Caco-2 (cell line): Measurements from ENCODE around the gene PEF1. TPM values are rescaled to one million over a fixed set of nuclear protein-coding genes. Genes with fewer than 3 reads are reported as not detected.

ENCODE experiments used
- BruUV-seq: library from RNA; stranded (reverse); fragments of 400-500 nt; replicated peaks from 2 replicates; lab custom pipeline; 2021; lab: Mats Ljungman, UMichigan
- CTCF ChIA-PET: fragments of 300-600 bp; sonication (Branson Sonifier 250); formaldehyde crosslinking; loops from one replicate; lab custom pipeline; 2022; ENCODE audit warnings: antibody characterized with exemption; lab: Charles Lee
- POLR2A ChIA-PET: fragments of 300-600 bp; sonication (Branson Sonifier 250); formaldehyde crosslinking; loops from one replicate; lab custom pipeline; 2022; ENCODE audit warnings: antibody characterized with exemption; lab: Charles Lee
- DNase-seq, 2 experiments: peaks; one replicate each; pipeline versions ENCODE4 v3.0.0 to v3.0.0-alpha.2; 2020 to 2022
- H3K27me3 ChIP-seq: replicated peaks from 2 replicates; pipeline ENCODE4 v1.6.0; 2011; ENCODE audit warnings: low read length; ENCODE audit not compliant: control insufficient read depth, insufficient read depth
- H3K36me3 ChIP-seq: 2 replicates; pipeline ENCODE4 v1.5.1; 2011; ENCODE audit warnings: low read length; ENCODE audit not compliant: control insufficient read depth, insufficient read depth
- H3K4me1 ChIP-seq: fragments of 250-450 bp; sonication (Bioruptor Pico); 2 replicates; pipeline ENCODE4 v1.5.1; 2020; ENCODE audit warnings: mild to moderate bottlenecking
- H3K4me3 ChIP-seq: 2 replicates; pipeline ENCODE4 v1.5.1; 2011; ENCODE audit warnings: low read depth, mild to moderate bottlenecking, control low read depth, low read length
- H3K9me3 ChIP-seq: fragments of 250-450 bp; sonication (Bioruptor Pico); 2 replicates; pipeline ENCODE4 v1.5.1; 2020; ENCODE audit warnings: mild to moderate bottlenecking, moderate library complexity
- H3K27ac Mint-ChIP-seq: one replicate; pipeline ENCODE4 v1.8.0; 2022; ENCODE audit warnings: mixed read lengths; ENCODE audit not compliant: unreplicated experiment
- H3K27me3 Mint-ChIP-seq: one replicate; pipeline ENCODE4 v1.8.0; 2022; ENCODE audit warnings: mixed read lengths; ENCODE audit not compliant: insufficient read depth, unreplicated experiment
- H3K36me3 Mint-ChIP-seq: one replicate; pipeline ENCODE4 v1.8.0; 2022; ENCODE audit warnings: mild to moderate bottlenecking, mixed read lengths; ENCODE audit not compliant: insufficient read depth, unreplicated experiment
- H3K4me1 Mint-ChIP-seq: one replicate; pipeline ENCODE4 v1.8.0; 2022; ENCODE audit warnings: low read depth, mixed read lengths; ENCODE audit not compliant: unreplicated experiment
- H3K4me3 Mint-ChIP-seq: one replicate; pipeline ENCODE4 v1.8.0; 2022; ENCODE audit warnings: mild to moderate bottlenecking, moderate library complexity, mixed read lengths; ENCODE audit not compliant: unreplicated experiment
- H3K9me3 Mint-ChIP-seq: one replicate; pipeline ENCODE4 v1.8.0; 2022; ENCODE audit warnings: mixed read lengths; ENCODE audit not compliant: unreplicated experiment
- intact Hi-C: fragments of 100-400 bp; cut with micrococcal nuclease; formaldehyde crosslinking; loops from one replicate; pipeline ENCODE4 v1.10.0; 2022; ENCODE audit not compliant: unreplicated experiment
- total RNA-seq: library from RNA; stranded (reverse); gene quantifications from 2 replicates; pipeline ENCODE4 v1.2.3, GENCODE V29; 2022
- TF ChIP-seq, protein P1 (sequence below), 2 experiments: fragments of 200-600 bp in 1 of 2; IDR thresholded peaks; 1 replicate in 1 of 2; 2 replicates in 1 of 2; pipeline versions ENCODE4 v1.5.1 to v1.8.0; 2011 to 2022; ENCODE audit warnings: antibody characterized with exemption in 1 of 2, control low read depth in 1 of 2, inconsistent platforms in 1 of 2, low read depth in 1 of 2, low read length in 1 of 2, mild to moderate bottlenecking in 1 of 2, moderate library complexity in 1 of 2; ENCODE audit not compliant: insufficient read depth in 1 of 2, severe bottlenecking in 1 of 2, unreplicated experiment in 1 of 2

Gene PEF1
- total RNA-seq, 1 experiment from 2014 or later = 22.1 TPM

DNA sequence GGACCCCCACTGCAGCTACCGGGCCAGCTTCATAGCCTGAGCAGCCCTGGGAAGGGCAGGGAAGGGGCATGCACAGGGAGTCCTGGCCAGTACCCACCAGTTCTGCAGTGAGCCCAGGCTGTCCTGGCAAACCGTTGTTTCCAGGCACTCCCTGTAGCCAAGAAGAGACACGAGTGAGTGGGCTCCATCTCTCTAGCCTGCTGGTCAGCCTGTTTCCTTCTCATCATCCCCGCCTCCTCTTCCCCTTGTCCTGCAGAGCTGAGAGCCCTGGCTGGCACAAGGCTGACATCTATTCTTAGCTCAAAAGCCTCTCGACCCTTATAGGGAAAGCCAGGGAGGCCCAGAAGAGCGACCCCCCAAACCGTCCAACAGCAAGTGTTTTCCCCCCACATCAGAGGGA is 30.5 kb upstream of the PEF1 start:
- no peaks in the 10 kb centered on the region for H3K27me3 Mint-ChIP-seq
- Histone ChIP-seq H3K27me3 (no peaks in the 10 kb centered on the region), H3K4me3 (no peak overlapping the region), H3K4me1 (no peaks in the 10 kb centered on the region), H3K36me3 (no peaks in the 10 kb centered on the region), H3K9me3 (no peaks in the 10 kb centered on the region)
- DNase-seq = no peak
- intact Hi-C loops = no loop called here
- H3K4me1 Mint-ChIP-seq = peaks cover 7% of the 10 kb centered on the region
- H3K36me3 Mint-ChIP-seq = no peaks in the 10 kb centered on the region
- BruUV-seq = no TSS peak
- H3K9me3 Mint-ChIP-seq = no peaks in the 10 kb centered on the region
- ChIA-PET CTCF (no interaction called here), POLR2A (no interaction called here)
- no peak overlapping the region for H3K27ac Mint-ChIP-seq
- no peak overlapping the region for H3K4me3 Mint-ChIP-seq
- TF ChIP-seq, protein P1, sequence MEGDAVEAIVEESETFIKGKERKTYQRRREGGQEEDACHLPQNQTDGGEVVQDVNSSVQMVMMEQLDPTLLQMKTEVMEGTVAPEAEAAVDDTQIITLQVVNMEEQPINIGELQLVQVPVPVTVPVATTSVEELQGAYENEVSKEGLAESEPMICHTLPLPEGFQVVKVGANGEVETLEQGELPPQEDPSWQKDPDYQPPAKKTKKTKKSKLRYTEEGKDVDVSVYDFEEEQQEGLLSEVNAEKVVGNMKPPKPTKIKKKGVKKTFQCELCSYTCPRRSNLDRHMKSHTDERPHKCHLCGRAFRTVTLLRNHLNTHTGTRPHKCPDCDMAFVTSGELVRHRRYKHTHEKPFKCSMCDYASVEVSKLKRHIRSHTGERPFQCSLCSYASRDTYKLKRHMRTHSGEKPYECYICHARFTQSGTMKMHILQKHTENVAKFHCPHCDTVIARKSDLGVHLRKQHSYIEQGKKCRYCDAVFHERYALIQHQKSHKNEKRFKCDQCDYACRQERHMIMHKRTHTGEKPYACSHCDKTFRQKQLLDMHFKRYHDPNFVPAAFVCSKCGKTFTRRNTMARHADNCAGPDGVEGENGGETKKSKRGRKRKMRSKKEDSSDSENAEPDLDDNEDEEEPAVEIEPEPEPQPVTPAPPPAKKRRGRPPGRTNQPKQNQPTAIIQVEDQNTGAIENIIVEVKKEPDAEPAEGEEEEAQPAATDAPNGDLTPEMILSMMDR (IDR thresholded peaks at IDR 0.05; ENCODE audit: insufficient read depth in 1 of 2, low read depth in 1 of 2, low read length in 1 of 2, severe bottlenecking in 1 of 2, unreplicated experiment in 1 of 2) = no peak

- Mint-ChIP-seq H3K4me1 (peaks cover 7% of the 10 kb centered on the region), H3K27me3 (no peaks in the 10 kb centered on the region), H3K36me3 (no peaks in the 10 kb centered on the region), H3K27ac (no peak overlapping the region), H3K4me3 (no peak overlapping the region), H3K9me3 (no peaks in the 10 kb centered on the region)
- H3K4me1 ChIP-seq = no peaks in the 10 kb centered on the region
- DNase-seq = no peak
- BruUV-seq = no TSS peak
- TF ChIP-seq, protein P1 (IDR thresholded peaks at IDR 0.05; ENCODE audit: insufficient read depth in 1 of 2, low read depth in 1 of 2, low read length in 1 of 2, severe bottlenecking in 1 of 2, unreplicated experiment in 1 of 2) = no peak
- ChIA-PET POLR2A (no interaction called here), CTCF (no interaction called here)
- H3K4me3 ChIP-seq = no peak overlapping the region
- H3K27me3 ChIP-seq = no peaks in the 10 kb centered on the region
- H3K9me3 ChIP-seq = no peaks in the 10 kb centered on the region
- H3K36me3 ChIP-seq = no peaks in the 10 kb centered on the region
- intact Hi-C loops = no loop called here
Observed at GRCh38 chr1:31674626-31675025, 29.9 kb upstream of the PEF1 start.

DNA sequence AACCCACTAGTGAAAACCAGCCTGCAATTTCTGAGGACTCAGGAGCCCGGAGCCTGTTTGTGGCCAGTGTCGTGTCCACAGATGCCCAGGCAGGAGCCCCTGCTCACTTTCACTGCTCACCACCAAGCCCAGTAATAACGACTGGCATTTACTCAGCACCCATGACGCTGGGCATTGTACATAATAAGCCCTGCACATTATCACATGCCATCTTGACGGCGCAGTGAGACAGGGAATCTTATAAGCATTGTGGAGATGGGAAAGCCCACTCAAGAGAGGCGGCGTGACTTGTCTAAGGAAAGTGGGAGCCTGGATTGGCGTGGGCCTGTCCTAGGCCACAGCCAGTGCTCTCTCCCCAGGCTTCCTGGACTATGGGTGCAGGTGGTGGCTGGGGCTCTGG is 28.8 kb upstream of the PEF1 start:
- TF ChIP-seq, protein P1 (IDR thresholded peaks at IDR 0.05; ENCODE audit: insufficient read depth in 1 of 2, low read depth in 1 of 2, low read length in 1 of 2, severe bottlenecking in 1 of 2, unreplicated experiment in 1 of 2) = no peak
- no peaks in the 10 kb centered on the region for H3K9me3 ChIP-seq
- no peak overlapping the region for H3K4me3 ChIP-seq
- no peaks in the 10 kb centered on the region for H3K36me3 ChIP-seq
- DNase-seq = no peak
- ChIA-PET CTCF (no interaction called here), POLR2A (no interaction called here)
- H3K27me3 ChIP-seq = no peaks in the 10 kb centered on the region
- Mint-ChIP-seq H3K36me3 (no peaks in the 10 kb centered on the region), H3K9me3 (no peaks in the 10 kb centered on the region), H3K27ac (no peak overlapping the region), H3K27me3 (no peaks in the 10 kb centered on the region), H3K4me1 (peaks cover 7% of the 10 kb centered on the region), H3K4me3 (no peak overlapping the region)
- BruUV-seq = no TSS peak
- H3K4me1 ChIP-seq = no peaks in the 10 kb centered on the region
- intact Hi-C loops = no loop called here
